PFSK-1 (cell line): Measurements from ENCODE around the gene EML1.

ENCODE experiments used
- POLR2AphosphoS5 ChIP-seq: IDR thresholded peaks from 2 replicates; pipeline ENCODE4 v1.6.1; 2012; ENCODE audit warnings: low read depth, mild to moderate bottlenecking, control low read depth, low read length, moderate library complexity
- REST ChIP-seq, 2 experiments: IDR thresholded peaks; 2 replicates each; pipeline versions ENCODE4 v1.6.1 to v1.8.0; 2011 to 2012; ENCODE audit warnings: low read depth in 2 of 2, low read length in 2 of 2, control low read depth in 1 of 2, inconsistent platforms in 1 of 2, mild to moderate bottlenecking in 1 of 2, moderate library complexity in 1 of 2; ENCODE audit not compliant: insufficient read depth in 1 of 2
- SIN3A ChIP-seq: IDR thresholded peaks from 2 replicates; pipeline ENCODE4 v1.6.1; 2012; ENCODE audit warnings: mild to moderate bottlenecking, low read length, moderate library complexity, borderline replicate concordance; ENCODE audit not compliant: insufficient read depth

- TF ChIP-seq POLR2AphosphoS5: no peak
- no peak for TF ChIP-seq REST (IDR thresholded peaks at IDR 0.05; ENCODE audit: insufficient read depth in 1 of 2, low read depth in 2 of 2, low read length in 2 of 2)
- TF ChIP-seq SIN3A: no peak
These were observed at the start of gene EML1 for GRCh38 chr14:99793213-99794150.
